Thyroid gland (tissue), 4 donors: Measurements from ENCODE around the gene EGLN2.
"Not testable (repeated sequence)": the region's sequence is repeated elsewhere in the genome, so short reads cannot be mapped to it uniquely, and the experiment has no call there.

ENCODE experiments used
- CTCF ChIP-seq, 6 experiments: fragments of 200-600 bp in 3 of 6; fragments of 450-650 bp in 3 of 6; sonication (generic) in 3 of 6; IDR thresholded peaks; one replicate each; pipeline ENCODE4 v1.5.1; 2016 to 2019; ENCODE audit warnings: antibody characterized with exemption in 6 of 6, mild to moderate bottlenecking in 2 of 6, inconsistent platforms in 1 of 6, moderate library complexity in 1 of 6
- POLR2A ChIP-seq, 2 donors: fragments of 450-650 bp; IDR thresholded peaks; one replicate each; pipeline ENCODE4 v1.6.1; 2017; ENCODE audit warnings: antibody characterized with exemption in 2 of 2, mild to moderate bottlenecking in 2 of 2, moderate library complexity in 1 of 2

GRCh38 chr19:40826312-40826698, 27.3 kb downstream of the EGLN2 start:
- not testable (repeated sequence) for TF ChIP-seq CTCF, POLR2A (IDR thresholded peaks at IDR 0.05)
